K562 (cell line): ENCODE measurements around the gene YLPM1. TPM values are rescaled to one million over a fixed set of nuclear protein-coding genes. Genes with fewer than 3 reads are reported as not detected.

Experiments
- ARID1B ChIP-seq: fragments of 450-650 bp; IDR thresholded peaks from 2 replicates; pipeline ENCODE4 v1.6.1; 2016; ENCODE audit warnings: antibody characterized with exemption, mild to moderate bottlenecking, inconsistent platforms
- ATF1 ChIP-seq, 2 experiments: fragments of 450-650 bp in 1 of 2; IDR thresholded peaks; 2 replicates each; pipeline ENCODE4 v1.6.1; 2016; ENCODE audit warnings: missing compliant biosample characterization in 1 of 2, missing genetic modification characterization in 1 of 2
- BHLHE40 ChIP-seq: IDR thresholded peaks from 2 replicates; pipeline ENCODE4 v1.6.1; 2011; ENCODE audit warnings: low read length, improper control_type of control experiment
- C11orf30 ChIP-seq: fragments of 450-650 bp; IDR thresholded peaks from 2 replicates; pipeline ENCODE4 v1.6.1; 2016; ENCODE audit warnings: low read depth, mild to moderate bottlenecking
- ETV5 ChIP-seq: sonication (generic); formaldehyde crosslinking; IDR thresholded peaks from 2 replicates; pipeline ENCODE4 v1.4.0; 2020; ENCODE audit warnings: low read depth, mild to moderate bottlenecking, missing genetic modification reagents
- EWSR1 ChIP-seq: fragments of 450-650 bp; IDR thresholded peaks from 2 replicates; pipeline ENCODE4 v1.6.1; 2018; ENCODE audit warnings: borderline replicate concordance, mild to moderate bottlenecking, low read depth, moderate library complexity; ENCODE audit not compliant: partially characterized antibody
- GATAD2B ChIP-seq: fragments of 450-650 bp; IDR thresholded peaks from 2 replicates; pipeline ENCODE4 v1.6.1; 2017; ENCODE audit warnings: mild to moderate bottlenecking, borderline replicate concordance
- MAZ ChIP-seq, 2 experiments: fragments of 450-650 bp in 1 of 2; sonication (generic) in 1 of 2; formaldehyde crosslinking; IDR thresholded peaks in 1 of 2; conservative IDR thresholded peaks in 1 of 2; 2 replicates each; pipeline versions ENCODE4 v1.4.0 to v1.5.0; 2020; ENCODE audit warnings: mild to moderate bottlenecking in 1 of 2, missing genetic modification reagents in 1 of 2
- SMC3 ChIP-seq: conservative IDR thresholded peaks from 2 replicates; pipeline ENCODE4 v1.6.1; 2011; ENCODE audit warnings: low read depth, low read length, improper control_type of control experiment; ENCODE audit not compliant: insufficient read depth
- TAF1 ChIP-seq: IDR thresholded peaks from 2 replicates; pipeline ENCODE4 v1.6.1; 2011; ENCODE audit warnings: mild to moderate bottlenecking, low read length, moderate library complexity; ENCODE audit not compliant: insufficient read depth, control insufficient read depth, severe bottlenecking; ENCODE audit errors: extremely low read depth
- ZHX1 ChIP-seq: fragments of 150-350 bp; conservative IDR thresholded peaks from 2 replicates; pipeline ENCODE4 v1.6.1; 2014; ENCODE audit warnings: low read length
- ZNF12 ChIP-seq: sonication (generic); formaldehyde crosslinking; IDR thresholded peaks from 2 replicates; pipeline ENCODE4 v1.4.0; 2020; ENCODE audit warnings: mild to moderate bottlenecking, missing genetic modification reagents
- ZNF347 ChIP-seq: fragments of 450-650 bp; formaldehyde crosslinking; IDR thresholded peaks from 2 replicates; pipeline ENCODE4 v1.4.0; 2020; ENCODE audit warnings: low read depth, mild to moderate bottlenecking, moderate library complexity
- ZNF561 ChIP-seq: fragments of 450-650 bp; formaldehyde crosslinking; conservative IDR thresholded peaks from 2 replicates; pipeline ENCODE4 v1.4.0; 2020; ENCODE audit warnings: mild to moderate bottlenecking, moderate library complexity
- polyA plus RNA-seq, 8 experiments: library from polyadenylated mRNA; depleted of rRNA in 4 of 8; stranded (reverse) in 5 of 8; unstranded in 3 of 8; fragments of >200 nt; fragmentation: Nextera tagmentation in 2 of 8; fragmentation: Illumina TruSeq in 1 of 8; extraction: Ambion mirVana in 2 of 8; extraction: Trizol in 1 of 8; gene quantifications; 2 replicates each; pipeline versions ENCODE4 v1.2.1 to v1.2.3, GENCODE V29; 2011 to 2014; ENCODE audit warnings: inconsistent platforms in 1 of 8, missing spikeins in 1 of 8
- total RNA-seq, 7 experiments: library from RNA; depleted of rRNA in 6 of 7; stranded (reverse); fragments of >200 nt in 6 of 7; fragmentation: Illumina TruSeq in 2 of 7; extraction: Trizol in 2 of 7; gene quantifications; 2 replicates each; pipeline versions ENCODE4 v1.2.1 to v1.2.3, GENCODE V29; 2011 to 2021; ENCODE audit warnings: low replicate concordance in 1 of 7
- TF ChIP-seq, protein P1 (sequence below), 2 experiments: fragments of 450-650 bp in 1 of 2; sonication (generic) in 1 of 2; formaldehyde crosslinking in 1 of 2; IDR thresholded peaks; 2 replicates each; pipeline versions ENCODE4 v1.7.1 to v1.9.0; 2016 to 2022; ENCODE audit warnings: inconsistent platforms in 1 of 2, mild to moderate bottlenecking in 1 of 2, missing genetic modification reagents in 1 of 2

YLPM1 gene
- total and polyA plus RNA-seq, 9 of the 15 experiments (the other 6 are each of a cell fraction or from before 2014, with no cell fraction given) = 7.2 to 32.7 (median 14.6) TPM

GRCh38 chr14:74881431-74882102, 118.5 kb downstream of the YLPM1 start, which contains the start of gene DLST (continued):
- TF ChIP-seq ZNF561 (no peak), TAF1 (peak; percentile 74), MAZ (CRISPR knock-in tag; conservative IDR thresholded peaks at IDR 0.05 in 1 of 2, IDR thresholded peaks at IDR 0.05 in 1 of 2) (peak in 1 of 2 experiments; percentile 70; a peak in 2 of 4 replicates), EWSR1 (no peak), ZHX1 (no peak), ZNF347 (CRISPR knock-in tag) (no peak), SMC3 (no peak), BHLHE40 (peak; percentile 95), C11orf30 (peak; percentile 72), ETV5 (no peak), ATF1 (CRISPR knock-in tag; IDR thresholded peaks at IDR 0.05) (no peak), ATF1 (tag; IDR thresholded peaks at IDR 0.05) (peak; percentile 37; the same call in 1 of the 2 replicates), ZNF12 (CRISPR knock-in tag) (no peak), ARID1B (0 out of 2 replicates have a peak, but pooled peaks have one; percentile 9), GATAD2B (peak; percentile 41; the same call in 1 of the 2 replicates)
- TF ChIP-seq, protein P1, sequence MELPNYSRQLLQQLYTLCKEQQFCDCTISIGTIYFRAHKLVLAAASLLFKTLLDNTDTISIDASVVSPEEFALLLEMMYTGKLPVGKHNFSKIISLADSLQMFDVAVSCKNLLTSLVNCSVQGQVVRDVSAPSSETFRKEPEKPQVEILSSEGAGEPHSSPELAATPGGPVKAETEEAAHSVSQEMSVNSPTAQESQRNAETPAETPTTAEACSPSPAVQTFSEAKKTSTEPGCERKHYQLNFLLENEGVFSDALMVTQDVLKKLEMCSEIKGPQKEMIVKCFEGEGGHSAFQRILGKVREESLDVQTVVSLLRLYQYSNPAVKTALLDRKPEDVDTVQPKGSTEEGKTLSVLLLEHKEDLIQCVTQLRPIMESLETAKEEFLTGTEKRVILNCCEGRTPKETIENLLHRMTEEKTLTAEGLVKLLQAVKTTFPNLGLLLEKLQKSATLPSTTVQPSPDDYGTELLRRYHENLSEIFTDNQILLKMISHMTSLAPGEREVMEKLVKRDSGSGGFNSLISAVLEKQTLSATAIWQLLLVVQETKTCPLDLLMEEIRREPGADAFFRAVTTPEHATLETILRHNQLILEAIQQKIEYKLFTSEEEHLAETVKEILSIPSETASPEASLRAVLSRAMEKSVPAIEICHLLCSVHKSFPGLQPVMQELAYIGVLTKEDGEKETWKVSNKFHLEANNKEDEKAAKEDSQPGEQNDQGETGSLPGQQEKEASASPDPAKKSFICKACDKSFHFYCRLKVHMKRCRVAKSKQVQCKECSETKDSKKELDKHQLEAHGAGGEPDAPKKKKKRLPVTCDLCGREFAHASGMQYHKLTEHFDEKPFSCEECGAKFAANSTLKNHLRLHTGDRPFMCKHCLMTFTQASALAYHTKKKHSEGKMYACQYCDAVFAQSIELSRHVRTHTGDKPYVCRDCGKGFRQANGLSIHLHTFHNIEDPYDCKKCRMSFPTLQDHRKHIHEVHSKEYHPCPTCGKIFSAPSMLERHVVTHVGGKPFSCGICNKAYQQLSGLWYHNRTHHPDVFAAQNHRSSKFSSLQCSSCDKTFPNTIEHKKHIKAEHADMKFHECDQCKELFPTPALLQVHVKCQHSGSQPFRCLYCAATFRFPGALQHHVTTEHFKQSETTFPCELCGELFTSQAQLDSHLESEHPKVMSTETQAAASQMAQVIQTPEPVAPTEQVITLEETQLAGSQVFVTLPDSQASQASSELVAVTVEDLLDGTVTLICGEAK (IDR thresholded peaks at IDR 0.05) = peak; percentile 95
- TF ChIP-seq, protein P1 (CRISPR knock-in tag; IDR thresholded peaks at IDR 0.05) = no peak
